Body of pancreas (tissue), 4 donors: ENCODE data around the gene PAPOLB.

ENCODE experiments used
- CTCF ChIP-seq, 7 experiments: fragments of 450-650 bp in 4 of 7; fragments of 200-600 bp in 3 of 7; sonication (generic) in 3 of 7; IDR thresholded peaks; one replicate each; pipeline ENCODE4 v1.5.1; 2016 to 2019; ENCODE audit warnings: antibody characterized with exemption in 7 of 7
- POLR2A ChIP-seq, 3 donors: fragments of 450-650 bp; IDR thresholded peaks; one replicate each; pipeline ENCODE4 v1.6.1; 2016; ENCODE audit warnings: antibody characterized with exemption in 3 of 3, mild to moderate bottlenecking in 2 of 3

DNA sequence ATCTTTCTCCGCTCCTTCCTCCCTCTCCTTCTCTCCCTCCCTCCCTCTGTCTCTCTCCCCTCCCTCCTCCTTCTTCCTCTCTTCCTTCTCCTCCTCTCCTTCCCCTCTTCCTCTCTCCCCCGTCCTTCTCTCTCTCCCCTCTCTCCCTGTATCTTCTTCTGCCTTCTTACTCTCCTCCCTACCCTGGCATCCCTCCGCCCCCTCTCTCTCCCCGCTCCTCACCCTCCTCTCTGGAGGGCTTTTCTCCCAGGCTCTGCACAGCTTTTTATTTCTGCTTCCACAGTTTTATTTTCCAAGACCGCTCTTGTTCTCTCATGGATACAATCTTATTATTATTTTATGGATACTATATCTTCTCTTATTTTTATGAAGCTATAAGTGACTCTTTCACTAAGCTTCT, 53.8 kb downstream of the PAPOLB start:
- TF ChIP-seq CTCF (IDR thresholded peaks at IDR 0.05) = no peak
- TF ChIP-seq POLR2A (IDR thresholded peaks at IDR 0.05) = no peak
